ENCODE data around the gene NYAP2.

NYAP2 gene

DNA sequence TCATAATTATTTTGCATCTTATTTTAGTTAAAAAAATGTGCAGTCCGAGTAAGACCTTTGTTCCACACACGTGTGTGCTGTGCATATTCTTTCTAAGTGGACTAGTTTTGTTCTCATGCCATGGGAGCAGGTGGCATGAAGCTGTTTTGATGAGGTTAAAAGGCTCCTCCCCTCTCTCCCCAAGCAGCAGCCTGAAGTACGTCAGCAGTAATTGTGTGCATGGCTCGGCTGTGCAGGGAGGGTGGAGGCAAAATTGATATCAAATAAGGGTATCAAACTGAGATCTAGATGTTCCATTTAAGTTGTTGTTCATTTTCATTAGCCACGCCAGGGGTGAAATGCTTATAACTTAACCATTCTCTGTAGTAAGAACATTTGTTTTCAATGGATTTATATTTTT, at the start of gene NYAP2:
Gene NYAP2, plus strand, starts transcription at position 207 of the 400 bp plus-strand sequence. CDS start 9,171 bp downstream, outside the sequence.
- Histone ChIP-seq H3K27me3 (ENCODE audit: control insufficient read depth in 2 of 2, insufficient read depth in 2 of 2, low read length in 2 of 2) (no peaks in the 10 kb centered on the region), H3K36me3 (ENCODE audit: control insufficient read depth in 2 of 2, insufficient read depth in 2 of 2, low read length in 2 of 2) (no peaks in the 10 kb centered on the region), H3K4me1 (ENCODE audit: control insufficient read depth in 2 of 2, insufficient read depth in 2 of 2, low read length in 2 of 2) (no peaks in the 10 kb centered on the region), H3K9ac (ENCODE audit: low read depth in 1 of 2, low read length in 2 of 2) (no peak within 1 kb of the TSS), H3K9me3 (ENCODE audit: control insufficient read depth in 2 of 2, low read length in 2 of 2) (no peaks in the 10 kb centered on the region), H3K4me3 (ENCODE audit: low read length in 2 of 2) (no peak within 1 kb of the TSS), H3K27ac (ENCODE audit: low read depth in 2 of 2, low read length in 2 of 2) (no peak within 1 kb of the TSS)

DNA sequence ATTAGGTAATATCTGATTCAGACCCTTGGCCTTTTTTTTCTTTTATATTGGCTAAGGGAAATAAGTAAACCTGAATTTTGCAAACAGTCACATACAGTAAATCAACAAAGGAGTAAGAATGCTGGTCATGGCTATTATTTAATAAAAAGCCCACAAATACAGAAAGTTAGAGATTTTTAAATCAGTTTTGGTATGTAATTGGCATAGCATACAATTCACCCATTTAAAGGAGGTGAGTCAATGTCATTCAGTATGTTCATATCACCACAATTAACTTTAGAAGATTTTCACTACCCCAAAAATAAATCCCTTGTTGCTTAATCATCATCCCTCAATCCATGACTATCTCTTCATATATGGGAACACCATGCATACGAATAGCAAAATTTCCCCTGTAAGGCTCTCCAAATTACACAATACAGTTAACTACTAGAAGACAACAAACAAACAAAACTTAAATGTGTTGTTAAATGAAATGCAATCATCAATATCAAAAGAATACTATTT, 45.9 kb upstream of the NYAP2 start:
- Histone ChIP-seq H3K9me3 (ENCODE audit: control insufficient read depth in 2 of 2, low read length in 2 of 2) (no peaks in the 10 kb centered on the region), H3K36me3 (ENCODE audit: control insufficient read depth in 2 of 2, insufficient read depth in 2 of 2, low read length in 2 of 2) (no peaks in the 10 kb centered on the region), H3K27me3 (ENCODE audit: control insufficient read depth in 2 of 2, insufficient read depth in 2 of 2, low read length in 2 of 2) (no peaks in the 10 kb centered on the region), H3K4me3 (ENCODE audit: low read length in 2 of 2) (no peak overlapping the region), H3K9ac (ENCODE audit: low read depth in 1 of 2, low read length in 2 of 2) (no peak overlapping the region), H3K27ac (ENCODE audit: low read depth in 2 of 2, low read length in 2 of 2) (no peak overlapping the region), H3K4me1 (ENCODE audit: control insufficient read depth in 2 of 2, insufficient read depth in 2 of 2, low read length in 2 of 2) (no peaks in the 10 kb centered on the region)

DNA sequence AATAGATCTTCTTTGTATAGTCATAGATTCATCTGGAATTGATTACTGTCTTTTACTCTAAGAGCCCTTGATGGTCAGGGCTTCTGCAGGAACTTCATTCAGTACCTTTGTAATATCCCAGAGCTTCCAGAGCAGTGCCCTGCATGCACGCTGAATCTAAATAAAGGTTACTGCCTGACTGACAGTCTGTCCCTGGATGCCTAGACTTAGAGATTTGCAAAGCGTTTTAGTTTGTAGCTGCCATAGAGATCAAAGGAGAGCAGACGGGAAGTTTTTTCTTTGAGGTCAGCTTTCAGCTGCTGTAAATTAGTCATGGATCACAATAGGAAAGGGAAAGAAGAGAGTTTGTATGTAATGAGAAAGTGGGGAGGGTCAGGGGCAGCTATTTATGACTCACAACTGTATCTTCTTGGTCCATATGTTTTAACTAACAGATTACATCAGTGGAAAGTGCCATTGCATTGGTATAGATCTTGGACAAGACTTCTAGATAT, 45.2 kb upstream of the NYAP2 start:
- Histone ChIP-seq H3K4me3 (ENCODE audit: low read length in 2 of 2) (no peak overlapping the region), H3K4me1 (ENCODE audit: control insufficient read depth in 2 of 2, insufficient read depth in 2 of 2, low read length in 2 of 2) (no peaks in the 10 kb centered on the region), H3K27me3 (ENCODE audit: control insufficient read depth in 2 of 2, insufficient read depth in 2 of 2, low read length in 2 of 2) (no peaks in the 10 kb centered on the region), H3K36me3 (ENCODE audit: control insufficient read depth in 2 of 2, insufficient read depth in 2 of 2, low read length in 2 of 2) (no peaks in the 10 kb centered on the region), H3K9ac (ENCODE audit: low read depth in 1 of 2, low read length in 2 of 2) (no peak overlapping the region), H3K27ac (ENCODE audit: low read depth in 2 of 2, low read length in 2 of 2) (no peak overlapping the region), H3K9me3 (ENCODE audit: control insufficient read depth in 2 of 2, low read length in 2 of 2) (no peaks in the 10 kb centered on the region)

DNA sequence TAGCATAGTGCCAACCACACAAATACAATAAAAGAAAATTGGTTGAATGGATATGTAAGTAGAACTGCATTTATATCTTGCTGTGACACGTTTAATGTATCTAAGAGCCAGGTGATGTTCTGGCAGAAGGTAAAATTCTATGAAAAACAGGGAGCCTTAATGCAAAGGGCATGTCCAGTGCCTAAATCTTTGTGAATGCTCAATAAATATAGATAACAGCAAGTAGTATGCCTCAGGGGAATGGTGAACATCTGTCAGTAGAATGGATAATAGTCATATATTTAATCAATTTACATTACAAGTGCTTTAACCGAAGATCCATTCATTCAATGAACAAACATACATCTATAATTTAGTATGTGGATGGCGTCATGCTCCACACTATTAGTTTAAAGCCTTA, 43.7 kb upstream of the NYAP2 start:
- Histone ChIP-seq H3K27ac (ENCODE audit: low read depth in 2 of 2, low read length in 2 of 2) (no peak overlapping the region), H3K4me1 (ENCODE audit: control insufficient read depth in 2 of 2, insufficient read depth in 2 of 2, low read length in 2 of 2) (no peaks in the 10 kb centered on the region), H3K27me3 (ENCODE audit: control insufficient read depth in 2 of 2, insufficient read depth in 2 of 2, low read length in 2 of 2) (no peaks in the 10 kb centered on the region), H3K4me3 (ENCODE audit: low read length in 2 of 2) (no peak overlapping the region), H3K9me3 (ENCODE audit: control insufficient read depth in 2 of 2, low read length in 2 of 2) (no peaks in the 10 kb centered on the region), H3K9ac (ENCODE audit: low read depth in 1 of 2, low read length in 2 of 2) (no peak overlapping the region), H3K36me3 (ENCODE audit: control insufficient read depth in 2 of 2, insufficient read depth in 2 of 2, low read length in 2 of 2) (no peaks in the 10 kb centered on the region)

DNA sequence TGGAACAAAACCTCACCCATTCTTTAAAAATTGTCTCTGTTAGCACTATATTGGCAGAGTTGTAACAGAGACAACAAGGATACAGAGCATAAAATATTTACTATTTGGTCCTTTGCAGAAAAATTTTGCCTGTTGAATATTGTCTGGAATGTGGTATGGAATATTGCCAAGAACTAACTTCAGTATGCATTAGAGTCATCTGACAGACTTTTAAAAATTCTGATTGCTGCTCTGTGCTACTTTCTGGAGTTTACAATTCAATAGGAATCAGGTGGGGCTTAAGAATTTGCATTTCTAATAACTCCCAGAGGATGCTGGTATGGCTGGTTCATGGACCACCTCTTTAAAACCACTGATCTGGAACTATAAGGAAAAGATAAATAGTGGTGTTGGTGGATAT, 32.8 kb upstream of the NYAP2 start:
- no peak overlapping the region for H3K4me3 ChIP-seq (ENCODE audit: low read length in 2 of 2)
- no peaks in the 10 kb centered on the region for H3K27me3 ChIP-seq (ENCODE audit: control insufficient read depth in 2 of 2, insufficient read depth in 2 of 2, low read length in 2 of 2)
- no peak overlapping the region for H3K9ac ChIP-seq (ENCODE audit: low read depth in 1 of 2, low read length in 2 of 2)
- no peaks in the 10 kb centered on the region for H3K36me3 ChIP-seq (ENCODE audit: control insufficient read depth in 2 of 2, insufficient read depth in 2 of 2, low read length in 2 of 2)
- H3K4me1 ChIP-seq (ENCODE audit: control insufficient read depth in 2 of 2, insufficient read depth in 2 of 2, low read length in 2 of 2) = no peaks in the 10 kb centered on the region
- H3K27ac ChIP-seq (ENCODE audit: low read depth in 2 of 2, low read length in 2 of 2) = no peak overlapping the region
- H3K9me3 ChIP-seq (ENCODE audit: control insufficient read depth in 2 of 2, low read length in 2 of 2) = no peaks in the 10 kb centered on the region

DNA sequence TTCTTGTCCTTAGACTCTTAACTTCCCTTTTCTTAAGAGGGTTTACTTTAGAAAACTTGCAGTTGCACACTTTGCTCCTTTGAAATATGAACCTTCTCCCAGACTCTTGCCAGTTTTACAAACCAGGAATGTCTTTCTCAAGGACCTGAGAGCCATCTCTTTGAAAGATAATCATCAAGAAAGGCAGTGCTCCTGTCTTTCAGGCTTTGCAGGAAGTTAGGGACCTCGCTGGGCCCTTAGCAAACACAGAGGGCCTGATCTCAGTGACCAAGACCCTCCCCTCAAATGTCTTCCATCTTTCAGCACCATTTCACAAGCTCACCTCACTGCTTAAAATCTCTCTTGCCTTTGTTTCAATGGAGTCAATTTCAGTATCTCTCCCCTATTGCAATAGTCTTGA, 32.0 kb upstream of the NYAP2 start:
- Histone ChIP-seq H3K4me1 (ENCODE audit: control insufficient read depth in 2 of 2, insufficient read depth in 2 of 2, low read length in 2 of 2) (no peaks in the 10 kb centered on the region), H3K9ac (ENCODE audit: low read depth in 1 of 2, low read length in 2 of 2) (no peak overlapping the region), H3K27ac (ENCODE audit: low read depth in 2 of 2, low read length in 2 of 2) (no peak overlapping the region), H3K27me3 (ENCODE audit: control insufficient read depth in 2 of 2, insufficient read depth in 2 of 2, low read length in 2 of 2) (no peaks in the 10 kb centered on the region), H3K36me3 (ENCODE audit: control insufficient read depth in 2 of 2, insufficient read depth in 2 of 2, low read length in 2 of 2) (no peaks in the 10 kb centered on the region), H3K4me3 (ENCODE audit: low read length in 2 of 2) (no peak overlapping the region), H3K9me3 (ENCODE audit: control insufficient read depth in 2 of 2, low read length in 2 of 2) (no peaks in the 10 kb centered on the region)

DNA sequence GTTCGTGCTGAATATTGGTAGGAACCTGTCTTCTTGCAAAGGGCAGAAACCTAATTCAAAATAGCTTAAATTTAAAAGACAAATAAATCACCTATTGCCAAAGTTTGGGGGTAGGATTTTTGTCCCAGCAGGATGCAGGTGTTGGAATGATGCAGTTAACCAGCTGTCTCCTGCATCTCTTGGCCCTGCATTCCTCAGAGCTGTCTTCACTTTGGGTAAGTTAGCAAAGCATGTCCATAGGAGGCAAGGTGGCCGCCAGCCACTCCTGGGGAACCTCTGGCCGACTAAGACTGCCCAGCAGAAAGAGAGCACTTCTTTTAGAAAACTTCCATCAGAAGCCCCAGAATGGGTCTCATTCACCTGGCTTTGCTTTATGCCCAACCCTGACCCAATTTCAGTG, 20.5 kb upstream of the NYAP2 start:
- Histone ChIP-seq H3K4me1 (ENCODE audit: control insufficient read depth in 2 of 2, insufficient read depth in 2 of 2, low read length in 2 of 2) (no peaks in the 10 kb centered on the region), H3K36me3 (ENCODE audit: control insufficient read depth in 2 of 2, insufficient read depth in 2 of 2, low read length in 2 of 2) (no peaks in the 10 kb centered on the region), H3K9ac (ENCODE audit: low read depth in 1 of 2, low read length in 2 of 2) (no peak overlapping the region), H3K27me3 (ENCODE audit: control insufficient read depth in 2 of 2, insufficient read depth in 2 of 2, low read length in 2 of 2) (peaks cover 0 to 3% of the 10 kb centered on the region in 2 donors), H3K27ac (ENCODE audit: low read depth in 2 of 2, low read length in 2 of 2) (no peak overlapping the region), H3K4me3 (ENCODE audit: low read length in 2 of 2) (no peak overlapping the region), H3K9me3 (ENCODE audit: control insufficient read depth in 2 of 2, low read length in 2 of 2) (no peaks in the 10 kb centered on the region)

DNA sequence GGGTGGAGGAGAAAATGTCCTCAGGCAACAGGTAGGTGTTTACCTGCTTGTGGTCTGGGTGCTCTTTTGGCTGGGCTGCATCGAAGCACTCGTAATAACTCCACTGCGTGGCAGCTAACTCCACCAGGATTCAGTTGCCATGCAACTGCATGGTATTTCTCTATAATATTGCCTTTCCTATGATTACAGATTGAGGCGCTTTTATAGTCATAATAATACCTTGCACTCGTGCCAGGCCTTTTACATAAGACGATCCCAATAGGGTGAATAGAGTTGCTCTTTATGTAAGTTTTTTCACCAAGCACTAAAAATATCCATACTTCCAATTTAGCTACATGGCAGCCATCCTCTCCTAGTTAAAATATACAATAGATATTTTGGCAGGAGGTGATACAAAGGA, 19.7 kb upstream of the NYAP2 start:
- Histone ChIP-seq H3K9ac (ENCODE audit: low read depth in 1 of 2, low read length in 2 of 2) (no peak overlapping the region), H3K27ac (ENCODE audit: low read depth in 2 of 2, low read length in 2 of 2) (no peak overlapping the region), H3K9me3 (ENCODE audit: control insufficient read depth in 2 of 2, low read length in 2 of 2) (no peaks in the 10 kb centered on the region), H3K4me3 (ENCODE audit: low read length in 2 of 2) (no peak overlapping the region), H3K27me3 (ENCODE audit: control insufficient read depth in 2 of 2, insufficient read depth in 2 of 2, low read length in 2 of 2) (peaks cover 0 to 3% of the 10 kb centered on the region in 2 donors), H3K36me3 (ENCODE audit: control insufficient read depth in 2 of 2, insufficient read depth in 2 of 2, low read length in 2 of 2) (no peaks in the 10 kb centered on the region), H3K4me1 (ENCODE audit: control insufficient read depth in 2 of 2, insufficient read depth in 2 of 2, low read length in 2 of 2) (no peaks in the 10 kb centered on the region)

DNA sequence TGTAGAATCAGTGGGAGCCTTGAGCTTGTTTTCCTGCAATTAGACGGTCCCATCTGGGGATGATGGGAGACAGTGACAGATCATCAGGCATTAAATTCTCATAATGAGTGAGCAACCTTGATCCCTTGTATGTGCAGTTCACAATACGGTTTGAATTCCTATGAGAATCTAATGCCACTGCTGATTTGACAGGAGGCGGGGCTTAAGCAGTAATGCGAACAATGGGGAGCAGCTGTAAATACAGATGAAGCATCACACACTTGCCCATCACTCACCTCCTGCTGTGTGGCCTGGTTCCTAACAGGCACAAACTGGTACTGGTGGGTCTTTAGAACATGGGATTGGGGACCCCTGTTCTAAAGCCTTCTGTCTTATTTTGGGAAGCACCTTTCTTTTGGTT, 17.9 kb upstream of the NYAP2 start:
- no peak overlapping the region for H3K9ac ChIP-seq (ENCODE audit: low read depth in 1 of 2, low read length in 2 of 2)
- H3K4me1 ChIP-seq (ENCODE audit: control insufficient read depth in 2 of 2, insufficient read depth in 2 of 2, low read length in 2 of 2) = no peaks in the 10 kb centered on the region
- H3K4me3 ChIP-seq (ENCODE audit: low read length in 2 of 2) = no peak overlapping the region
- no peaks in the 10 kb centered on the region for H3K36me3 ChIP-seq (ENCODE audit: control insufficient read depth in 2 of 2, insufficient read depth in 2 of 2, low read length in 2 of 2)
- H3K27ac ChIP-seq (ENCODE audit: low read depth in 2 of 2, low read length in 2 of 2) = no peak overlapping the region
- H3K9me3 ChIP-seq (ENCODE audit: control insufficient read depth in 2 of 2, low read length in 2 of 2) = no peaks in the 10 kb centered on the region
- H3K27me3 ChIP-seq (ENCODE audit: control insufficient read depth in 2 of 2, insufficient read depth in 2 of 2, low read length in 2 of 2) = peaks cover 0 to 3% of the 10 kb centered on the region in 2 donors

DNA sequence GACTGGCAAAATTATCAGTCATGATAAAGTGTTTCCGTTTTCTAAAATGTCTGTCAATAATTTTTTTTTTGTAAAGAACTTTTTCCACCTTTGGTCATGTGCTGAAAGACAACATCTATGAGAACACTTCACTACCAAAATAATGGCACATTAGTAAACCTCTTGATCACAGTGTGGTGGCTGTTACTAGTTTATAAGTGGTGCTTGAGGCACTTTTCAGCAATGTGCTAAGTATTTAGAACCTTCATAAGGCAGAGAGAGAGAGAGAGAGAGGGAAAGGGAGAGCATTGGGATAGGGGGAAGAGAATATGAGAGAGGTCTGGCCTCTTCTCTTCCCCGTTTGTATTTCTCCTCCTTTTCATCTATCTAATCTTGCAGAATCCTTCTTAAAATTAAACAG, 1.1 kb upstream of the NYAP2 start:
- H3K9ac ChIP-seq (ENCODE audit: low read depth in 1 of 2, low read length in 2 of 2) = no peak overlapping the region
- no peaks in the 10 kb centered on the region for H3K9me3 ChIP-seq (ENCODE audit: control insufficient read depth in 2 of 2, low read length in 2 of 2)
- no peak overlapping the region for H3K4me3 ChIP-seq (ENCODE audit: low read length in 2 of 2)
- H3K4me1 ChIP-seq (ENCODE audit: control insufficient read depth in 2 of 2, insufficient read depth in 2 of 2, low read length in 2 of 2) = no peaks in the 10 kb centered on the region
- no peaks in the 10 kb centered on the region for H3K27me3 ChIP-seq (ENCODE audit: control insufficient read depth in 2 of 2, insufficient read depth in 2 of 2, low read length in 2 of 2)
- no peaks in the 10 kb centered on the region for H3K36me3 ChIP-seq (ENCODE audit: control insufficient read depth in 2 of 2, insufficient read depth in 2 of 2, low read length in 2 of 2)
- no peak overlapping the region for H3K27ac ChIP-seq (ENCODE audit: low read depth in 2 of 2, low read length in 2 of 2)

DNA sequence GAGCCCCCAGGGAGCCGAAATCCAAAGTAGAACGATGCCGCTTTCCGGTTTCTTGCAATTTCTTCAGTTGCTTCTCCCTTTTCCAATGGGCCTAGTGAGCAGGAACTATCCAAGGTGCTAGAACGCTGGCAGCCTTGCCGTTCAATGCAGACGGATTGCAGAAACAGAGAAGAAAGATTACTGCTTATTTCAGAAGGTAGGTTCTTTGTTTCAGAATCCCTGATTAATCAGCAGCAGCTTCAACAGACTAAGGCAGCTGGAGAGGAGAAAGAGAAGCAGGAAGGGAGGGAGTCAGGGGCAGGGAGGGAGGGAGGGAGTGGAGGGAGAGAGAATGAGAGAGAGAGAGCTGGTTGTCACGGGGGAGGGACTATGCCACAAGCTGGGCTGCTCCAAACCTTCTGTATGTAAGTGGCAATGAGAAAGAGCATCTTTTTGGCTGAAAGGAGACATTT, 576 bp downstream of the NYAP2 start:
- Histone ChIP-seq H3K4me3 (ENCODE audit: low read length in 2 of 2) (no peak overlapping the region), H3K9ac (ENCODE audit: low read depth in 1 of 2, low read length in 2 of 2) (no peak overlapping the region), H3K9me3 (ENCODE audit: control insufficient read depth in 2 of 2, low read length in 2 of 2) (no peaks in the 10 kb centered on the region), H3K27me3 (ENCODE audit: control insufficient read depth in 2 of 2, insufficient read depth in 2 of 2, low read length in 2 of 2) (no peaks in the 10 kb centered on the region), H3K36me3 (ENCODE audit: control insufficient read depth in 2 of 2, insufficient read depth in 2 of 2, low read length in 2 of 2) (no peaks in the 10 kb centered on the region), H3K4me1 (ENCODE audit: control insufficient read depth in 2 of 2, insufficient read depth in 2 of 2, low read length in 2 of 2) (no peaks in the 10 kb centered on the region), H3K27ac (ENCODE audit: low read depth in 2 of 2, low read length in 2 of 2) (no peak overlapping the region)
